Neural cell (in vitro differentiated cells): ENCODE data around the gene OCSTAMP. TPM values are rescaled to one million over a fixed set of nuclear protein-coding genes. Genes with fewer than 3 reads are reported as not detected.

Source experiments
- H2AFZ ChIP-seq: fragments of 200-600, 300-800 bp; sonication (generic), shearing (Covaris generic); 2 replicates; pipeline ENCODE4 v1.6.0; 2014; ENCODE audit warnings: low read depth, mild to moderate bottlenecking, antibody characterized with exemption, low read length, moderate library complexity
- H3F3A ChIP-seq: fragments of 200-600 bp; shearing (Covaris generic); 2 replicates; pipeline ENCODE4 v1.6.1; 2016; ENCODE audit warnings: mild to moderate bottlenecking, moderate library complexity, mixed read lengths, antibody characterized with exemption, low read length; ENCODE audit not compliant: insufficient read depth, poor library complexity, severe bottlenecking
- H3K27ac ChIP-seq: fragments of 200-600, 300-800 bp; sonication (generic), shearing (Covaris generic); 2 replicates; pipeline ENCODE4 v1.5.1; 2014; ENCODE audit warnings: mild to moderate bottlenecking, low read length, moderate library complexity
- H3K27me3 ChIP-seq: fragments of 300-800, 200-600 bp; sonication (generic), shearing (Covaris generic); 2 replicates; pipeline ENCODE4 v1.6.0; 2014; ENCODE audit warnings: mild to moderate bottlenecking, low read depth, low read length, moderate library complexity; ENCODE audit not compliant: insufficient read depth
- H3K36me3 ChIP-seq: fragments of 300-800, 200-600 bp; sonication (generic), shearing (Covaris generic); 2 replicates; pipeline ENCODE4 v1.5.1; 2014; ENCODE audit warnings: mild to moderate bottlenecking, antibody characterized with exemption, low read length, moderate library complexity; ENCODE audit not compliant: insufficient read depth
- H3K4me2 ChIP-seq: fragments of 300-800, 200-600 bp; sonication (generic), shearing (Covaris generic); 2 replicates; pipeline ENCODE4 v1.6.0; 2014; ENCODE audit warnings: mild to moderate bottlenecking, low read length
- H3K4me3 ChIP-seq: fragments of 300-800, 200-600 bp; sonication (generic), shearing (Covaris generic); 2 replicates; pipeline ENCODE4 v1.5.1; 2014; ENCODE audit warnings: mild to moderate bottlenecking, low read length, moderate library complexity
- H3K79me2 ChIP-seq: fragments of 200-600 bp; shearing (Covaris generic); replicated peaks from 2 replicates; pipeline ENCODE4 v1.6.0; 2014; ENCODE audit warnings: mild to moderate bottlenecking, low read length, moderate library complexity; ENCODE audit not compliant: insufficient read depth
- H3K9ac ChIP-seq: fragments of 300-800, 200-600 bp; sonication (generic), shearing (Covaris generic); 2 replicates; pipeline ENCODE4 v1.6.1; 2016; ENCODE audit warnings: mild to moderate bottlenecking, low read length, mixed read lengths
- H3K9me2 ChIP-seq: fragments of 200-600 bp; shearing (Covaris generic); 2 replicates; pipeline ENCODE4 v1.6.1; 2016; ENCODE audit warnings: mild to moderate bottlenecking, low read length, mixed read lengths; ENCODE audit not compliant: insufficient read depth
- H3K9me3 ChIP-seq: fragments of 200-600, 300-800 bp; sonication (generic), shearing (Covaris generic); 2 replicates; pipeline ENCODE4 v1.6.1; 2016; ENCODE audit warnings: mild to moderate bottlenecking, mixed run types, low read length, moderate library complexity, mixed read lengths
- H4K20me1 ChIP-seq: fragments of 200-600 bp; shearing (Covaris generic); 2 replicates; pipeline ENCODE4 v1.6.1; 2016; ENCODE audit warnings: mild to moderate bottlenecking, mixed run types; ENCODE audit not compliant: insufficient read depth
- CTCF ChIP-seq: fragments of 450-650 bp; IDR thresholded peaks from 2 replicates; pipeline ENCODE4 v1.5.1; 2014; ENCODE audit warnings: antibody characterized with exemption, mild to moderate bottlenecking, moderate library complexity; ENCODE audit not compliant: poor library complexity, severe bottlenecking
- EP300 ChIP-seq: fragments of 450-650 bp; conservative IDR thresholded peaks from 2 replicates; pipeline ENCODE4 v1.6.1; 2014; ENCODE audit warnings: antibody characterized with exemption, mild to moderate bottlenecking, moderate library complexity; ENCODE audit not compliant: poor library complexity, severe bottlenecking
- EZH2 ChIP-seq: fragments of 200-600, 300-800 bp; shearing (Covaris generic), sonication (generic); IDR thresholded peaks from 2 replicates; pipeline ENCODE4 v1.6.1; 2014; ENCODE audit warnings: antibody characterized with exemption, low read length, borderline replicate concordance, mild to moderate bottlenecking; ENCODE audit not compliant: insufficient read depth, poor library complexity, severe bottlenecking
- MXI1 ChIP-seq: fragments of 450-650 bp; conservative IDR thresholded peaks from 2 replicates; pipeline ENCODE4 v1.6.1; 2014; ENCODE audit warnings: antibody characterized with exemption, mild to moderate bottlenecking; ENCODE audit not compliant: poor library complexity, severe bottlenecking
- POLR2AphosphoS5 ChIP-seq: IDR thresholded peaks from 2 replicates; pipeline ENCODE4 v1.6.1; 2012
- RAD21 ChIP-seq: fragments of 450-650 bp; conservative IDR thresholded peaks from 2 replicates; pipeline ENCODE4 v1.6.1; 2014; ENCODE audit warnings: antibody characterized with exemption, mild to moderate bottlenecking, moderate library complexity
- REST ChIP-seq: IDR thresholded peaks from 2 replicates; pipeline ENCODE4 v1.6.1; 2012; ENCODE audit warnings: borderline replicate concordance
- SMC3 ChIP-seq: fragments of 450-650 bp; conservative IDR thresholded peaks from 2 replicates; pipeline ENCODE4 v1.6.1; 2014; ENCODE audit warnings: antibody characterized with exemption, mild to moderate bottlenecking, moderate library complexity; ENCODE audit not compliant: poor library complexity
- TAF1 ChIP-seq: IDR thresholded peaks from 2 replicates; pipeline ENCODE4 v1.6.1; 2012; ENCODE audit warnings: low read depth
- polyA plus RNA-seq: library from polyadenylated mRNA; depleted of rRNA; stranded (reverse); fragments of >200 nt; gene quantifications from 2 replicates; pipeline ENCODE4 v1.2.3, GENCODE V29; 2014

The OCSTAMP gene
- polyA plus RNA-seq, 1 donor from 2014 or later, result not detected

GRCh38 chr20:46586724-46587123, 36.3 kb upstream of the OCSTAMP start:
- Histone ChIP-seq H3F3A (no peaks in the 10 kb centered on the region), H3K79me2 (no peaks in the 10 kb centered on the region), H3K36me3 (no peaks in the 10 kb centered on the region), H3K27ac (no peak overlapping the region), H3K9me2 (no peaks in the 10 kb centered on the region), H3K9ac (no peak overlapping the region), H3K4me3 (no peak overlapping the region), H2AFZ (no peak overlapping the region), H3K4me2 (no peak overlapping the region), H3K9me3 (no peaks in the 10 kb centered on the region), H3K27me3 (no peaks in the 10 kb centered on the region), H4K20me1 (no peaks in the 10 kb centered on the region)
- TF ChIP-seq CTCF (no peak), POLR2AphosphoS5 (no peak), SMC3 (no peak), REST (no peak), EP300 (no peak), EZH2 (no peak), MXI1 (no peak), RAD21 (no peak), TAF1 (no peak)

DNA sequence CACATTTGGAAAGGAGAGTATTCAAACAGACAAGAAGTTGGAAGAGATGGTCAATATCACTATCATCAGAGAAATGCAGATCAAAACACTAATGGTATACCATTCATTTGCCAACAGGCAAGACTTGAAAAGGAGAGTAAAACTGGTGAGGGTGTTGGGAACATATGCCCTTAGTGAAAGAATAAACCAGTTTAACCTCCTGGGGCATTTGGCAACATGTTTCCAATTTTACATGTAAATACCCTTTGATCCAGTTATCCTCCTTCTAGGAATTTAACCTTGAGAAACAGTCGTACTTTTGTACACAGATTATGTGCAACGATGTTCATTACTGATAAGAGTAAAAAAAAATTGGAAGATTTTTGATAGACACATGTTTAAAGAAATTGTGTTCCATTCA, 34.1 kb upstream of the OCSTAMP start:
- Histone ChIP-seq H3K79me2 (no peaks in the 10 kb centered on the region), H2AFZ (no peak overlapping the region), H3K9me3 (peaks cover 2% of the 10 kb centered on the region), H3K4me3 (no peak overlapping the region), H3K27ac (no peak overlapping the region), H3F3A (no peaks in the 10 kb centered on the region), H3K9ac (no peak overlapping the region), H3K9me2 (no peaks in the 10 kb centered on the region), H3K36me3 (no peaks in the 10 kb centered on the region), H3K27me3 (no peaks in the 10 kb centered on the region), H3K4me2 (no peak overlapping the region), H4K20me1 (no peaks in the 10 kb centered on the region)
- TF ChIP-seq POLR2AphosphoS5 (no peak), MXI1 (no peak), EZH2 (no peak)
